ENCODE measurements around the gene TAS2R3. TPM values are rescaled to one million over a fixed set of nuclear protein-coding genes. Genes with fewer than 3 reads are reported as not detected.
A peak's percentile ranks its signal among the peaks of the same experiment; 100 is the strongest.

Gene TAS2R3
- total and polyA plus RNA-seq, 2 donors from 2014 or later, result 2.7 TPM; not detected in 1

DNA sequence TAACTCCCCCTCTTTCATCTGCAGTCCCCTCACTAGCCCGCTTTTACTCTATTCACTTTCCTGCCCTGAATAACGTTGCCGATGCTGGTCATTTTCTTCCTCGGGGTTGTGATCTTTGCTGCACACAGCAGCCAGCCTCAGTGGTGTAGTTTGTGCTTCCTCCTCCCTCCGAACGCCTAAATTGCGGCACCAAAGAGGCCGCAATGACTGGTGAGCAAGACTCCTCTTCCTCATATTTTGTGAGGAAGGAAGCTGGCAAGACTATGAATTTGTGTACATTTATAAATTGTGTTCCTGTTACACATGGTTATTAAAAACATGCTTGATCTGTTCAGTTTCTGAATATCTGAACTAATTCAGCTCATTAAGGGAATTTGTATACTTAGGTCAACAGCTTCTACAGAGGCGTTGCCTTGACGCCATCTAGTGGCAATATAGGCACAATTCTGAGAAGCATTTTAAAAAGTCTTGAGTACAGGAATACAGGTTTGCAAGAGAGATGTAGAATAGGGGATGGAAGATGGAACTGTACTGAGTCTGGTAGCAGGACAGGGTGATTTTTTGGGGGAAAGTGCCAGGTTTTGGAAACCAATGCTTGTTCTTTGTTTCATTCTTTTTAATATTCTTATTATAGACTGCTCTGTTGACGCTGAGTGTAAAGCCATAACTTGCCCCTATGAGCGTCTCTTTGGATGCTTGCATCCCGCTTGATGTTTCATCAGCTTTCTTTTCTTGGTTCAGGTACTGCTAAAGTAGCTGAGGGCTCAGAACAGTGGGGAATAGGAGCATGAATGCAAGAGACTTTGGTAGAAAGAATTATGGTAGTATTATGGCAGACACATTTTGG is 22.0 kb downstream of the TAS2R3 start:
- no peak for FAIRE-seq
- Histone ChIP-seq H3K36me3 (ENCODE audit: control insufficient read depth in 2 of 3, insufficient read depth in 3 of 3, low read length in 3 of 3) (peaks cover 0 to 7% (median 0%) of the 10 kb centered on the region in 3 donors), H3K4me3 (ENCODE audit: low read length in 3 of 3) (no peak overlapping the region), H3K9ac (ENCODE audit: low read length in 3 of 3) (no peak overlapping the region), H3K9me3 (ENCODE audit: control insufficient read depth in 2 of 3, insufficient read depth in 1 of 3, low read length in 3 of 3) (no peaks in the 10 kb centered on the region), H3K4me1 (ENCODE audit: control insufficient read depth in 2 of 3, insufficient read depth in 2 of 3, low read depth in 1 of 3, low read length in 3 of 3) (no peaks in the 10 kb centered on the region), H3K27me3 (ENCODE audit: control insufficient read depth, insufficient read depth, low read length) (no peaks in the 10 kb centered on the region), H3K27ac (ENCODE audit: low read depth in 2 of 2, low read length in 2 of 2) (no peak overlapping the region)
- DNase-seq, result peak in 2 of 5 donors; percentile 56 to 71
- TF ChIP-seq, protein P1, sequence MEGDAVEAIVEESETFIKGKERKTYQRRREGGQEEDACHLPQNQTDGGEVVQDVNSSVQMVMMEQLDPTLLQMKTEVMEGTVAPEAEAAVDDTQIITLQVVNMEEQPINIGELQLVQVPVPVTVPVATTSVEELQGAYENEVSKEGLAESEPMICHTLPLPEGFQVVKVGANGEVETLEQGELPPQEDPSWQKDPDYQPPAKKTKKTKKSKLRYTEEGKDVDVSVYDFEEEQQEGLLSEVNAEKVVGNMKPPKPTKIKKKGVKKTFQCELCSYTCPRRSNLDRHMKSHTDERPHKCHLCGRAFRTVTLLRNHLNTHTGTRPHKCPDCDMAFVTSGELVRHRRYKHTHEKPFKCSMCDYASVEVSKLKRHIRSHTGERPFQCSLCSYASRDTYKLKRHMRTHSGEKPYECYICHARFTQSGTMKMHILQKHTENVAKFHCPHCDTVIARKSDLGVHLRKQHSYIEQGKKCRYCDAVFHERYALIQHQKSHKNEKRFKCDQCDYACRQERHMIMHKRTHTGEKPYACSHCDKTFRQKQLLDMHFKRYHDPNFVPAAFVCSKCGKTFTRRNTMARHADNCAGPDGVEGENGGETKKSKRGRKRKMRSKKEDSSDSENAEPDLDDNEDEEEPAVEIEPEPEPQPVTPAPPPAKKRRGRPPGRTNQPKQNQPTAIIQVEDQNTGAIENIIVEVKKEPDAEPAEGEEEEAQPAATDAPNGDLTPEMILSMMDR (IDR thresholded peaks at IDR 0.05; ENCODE audit: borderline replicate concordance, extremely low read depth, insufficient read depth), result peak; percentile 69
- intact Hi-C loops (cut with DNase I), result no loop called here

GRCh38 chr7:141788296-141788695 is 24.4 kb downstream of the TAS2R3 start:
- Histone ChIP-seq H3K4me1 (ENCODE audit: control insufficient read depth in 2 of 3, insufficient read depth in 2 of 3, low read depth in 1 of 3, low read length in 3 of 3) (no peaks in the 10 kb centered on the region), H3K9ac (ENCODE audit: low read length in 3 of 3) (no peak overlapping the region), H3K27ac (ENCODE audit: low read depth in 2 of 2, low read length in 2 of 2) (no peak overlapping the region), H3K4me3 (ENCODE audit: low read length in 3 of 3) (no peak overlapping the region), H3K9me3 (ENCODE audit: control insufficient read depth in 2 of 3, insufficient read depth in 1 of 3, low read length in 3 of 3) (no peaks in the 10 kb centered on the region), H3K36me3 (ENCODE audit: control insufficient read depth in 2 of 3, insufficient read depth in 3 of 3, low read length in 3 of 3) (peaks cover 0 to 5% (median 0%) of the 10 kb centered on the region in 3 donors), H3K27me3 (ENCODE audit: control insufficient read depth, insufficient read depth, low read length) (no peaks in the 10 kb centered on the region)
- DNase-seq (peak in 1 of 5 donors; percentile 5), FAIRE-seq (no peak)
- intact Hi-C loops (cut with DNase I), result no loop called here
- TF ChIP-seq, protein P1 (IDR thresholded peaks at IDR 0.05; ENCODE audit: borderline replicate concordance, extremely low read depth, insufficient read depth), result no peak

- Histone ChIP-seq H3K27ac (ENCODE audit: low read depth in 2 of 2, low read length in 2 of 2) (no peak within 1 kb of the TSS), H3K4me1 (ENCODE audit: control insufficient read depth in 2 of 3, insufficient read depth in 2 of 3, low read depth in 1 of 3, low read length in 3 of 3) (no peaks in the 10 kb centered on the region), H3K9me3 (ENCODE audit: control insufficient read depth in 2 of 3, insufficient read depth in 1 of 3, low read length in 3 of 3) (no peaks in the 10 kb centered on the region), H3K9ac (ENCODE audit: low read length in 3 of 3) (no peak within 1 kb of the TSS), H3K36me3 (ENCODE audit: control insufficient read depth in 2 of 3, insufficient read depth in 3 of 3, low read length in 3 of 3) (peaks cover 0 to 5% (median 0%) of the 10 kb centered on the region in 3 donors), H3K27me3 (ENCODE audit: control insufficient read depth, insufficient read depth, low read length) (no peaks in the 10 kb centered on the region), H3K4me3 (ENCODE audit: low read length in 3 of 3) (no peak within 1 kb of the TSS)
- TF ChIP-seq, protein P1 (IDR thresholded peaks at IDR 0.05; ENCODE audit: borderline replicate concordance, extremely low read depth, insufficient read depth), result no peak
- DNase-seq (no peak), FAIRE-seq (no peak)
- intact Hi-C loops (cut with DNase I), result no loop called here
Measured at GRCh38 chr7:141789917-141790316, 26.0 kb downstream of the TAS2R3 start, which contains the start of gene TAS2R5. Gene TAS2R5, plus strand, starts transcription at chr7:141790217. Its CDS starts 145 bp downstream, at chr7:141790362.
